IPS DF 4.7 (cell line): ENCODE data around the gene MAFB.

Source experiments
- DNase-seq: peaks from one replicate; pipeline ENCODE4 v3.0.0-alpha.2; 2013; ENCODE audit warnings: low spot score; ENCODE audit errors: extremely low read depth

Gene MAFB

DNA sequence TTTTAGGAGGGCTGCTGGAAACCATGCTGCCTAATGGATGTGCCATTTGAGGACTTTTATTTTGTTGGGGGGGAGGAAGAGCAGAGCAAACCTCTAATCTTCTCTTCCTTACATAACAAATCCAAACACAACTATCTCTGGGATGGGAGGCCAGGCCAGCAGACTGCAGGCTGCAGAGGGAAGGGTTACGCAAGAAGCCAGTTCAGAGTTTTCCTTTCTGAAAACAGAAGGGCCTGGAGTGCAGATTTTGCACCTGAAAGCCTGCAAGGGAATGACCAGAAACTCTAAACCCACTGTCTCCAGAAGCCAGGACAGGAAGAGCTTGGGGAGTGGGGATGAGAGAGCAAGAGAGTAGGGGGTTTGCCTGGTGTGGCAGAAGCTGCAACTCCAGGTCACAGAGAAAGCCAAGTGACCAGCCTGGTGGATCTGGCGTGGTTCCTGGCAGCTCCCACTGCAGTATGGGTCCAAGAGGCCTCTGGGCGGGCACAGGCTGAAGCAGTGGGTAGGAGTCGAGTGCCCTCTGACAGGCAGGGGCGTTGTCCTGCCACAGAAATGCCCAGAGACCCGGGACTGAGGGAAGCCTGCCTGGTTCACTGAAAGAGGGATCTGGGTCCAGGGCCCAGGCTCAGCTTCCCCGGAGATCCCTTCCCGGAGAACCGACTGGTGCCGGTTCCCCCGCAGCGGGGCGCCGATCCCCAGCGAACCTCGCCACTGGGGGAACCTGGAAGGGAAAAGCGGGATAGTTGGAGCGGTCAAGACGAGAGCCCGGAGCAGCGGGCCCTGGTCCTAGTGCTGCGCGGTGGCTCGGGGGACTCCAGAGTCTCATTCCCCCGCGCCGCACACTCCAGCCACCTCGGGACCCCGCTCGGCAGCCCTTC, 6.7 kb downstream of the MAFB start:
- DNase-seq = no peak

DNA sequence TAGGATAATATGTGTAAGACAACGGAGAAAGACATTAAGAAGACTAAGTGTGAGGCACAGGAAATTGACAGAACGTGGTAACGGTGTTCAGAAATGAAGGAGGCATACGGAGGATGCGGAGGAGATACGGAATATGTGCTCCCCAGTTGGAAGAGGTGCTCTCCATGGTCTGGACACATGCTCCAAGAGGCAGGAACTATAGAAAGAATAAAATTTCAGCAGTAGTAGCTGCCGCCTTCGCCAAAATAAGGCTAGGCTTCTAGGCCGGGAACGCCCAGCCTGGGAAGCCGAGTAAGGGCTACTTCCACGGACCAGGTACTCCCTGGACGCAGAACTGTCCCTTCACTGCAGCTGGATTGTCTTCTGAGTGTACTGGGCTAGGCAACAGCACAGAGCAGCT, 7.4 kb downstream of the MAFB start:
- DNase-seq = no peak

DNA sequence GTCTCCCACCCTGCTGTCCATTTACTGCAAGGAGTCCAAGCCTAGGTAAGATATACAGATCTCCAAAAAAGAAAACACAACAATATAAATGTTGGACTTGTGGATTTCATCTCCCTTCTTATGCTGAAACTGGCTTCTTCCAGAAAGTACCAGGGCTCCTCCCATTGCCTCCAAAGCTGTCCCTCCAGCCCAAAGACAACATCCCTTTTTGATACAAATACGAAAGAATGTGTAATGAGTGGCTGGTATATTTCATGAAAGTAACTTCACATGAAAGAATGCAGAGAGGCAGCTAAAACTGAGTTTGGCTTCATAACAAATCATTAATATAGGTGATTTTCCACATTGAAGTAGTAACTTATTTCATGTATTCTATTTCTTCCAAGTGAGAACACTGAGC, 7.9 kb downstream of the MAFB start:
- no peak for DNase-seq

DNA sequence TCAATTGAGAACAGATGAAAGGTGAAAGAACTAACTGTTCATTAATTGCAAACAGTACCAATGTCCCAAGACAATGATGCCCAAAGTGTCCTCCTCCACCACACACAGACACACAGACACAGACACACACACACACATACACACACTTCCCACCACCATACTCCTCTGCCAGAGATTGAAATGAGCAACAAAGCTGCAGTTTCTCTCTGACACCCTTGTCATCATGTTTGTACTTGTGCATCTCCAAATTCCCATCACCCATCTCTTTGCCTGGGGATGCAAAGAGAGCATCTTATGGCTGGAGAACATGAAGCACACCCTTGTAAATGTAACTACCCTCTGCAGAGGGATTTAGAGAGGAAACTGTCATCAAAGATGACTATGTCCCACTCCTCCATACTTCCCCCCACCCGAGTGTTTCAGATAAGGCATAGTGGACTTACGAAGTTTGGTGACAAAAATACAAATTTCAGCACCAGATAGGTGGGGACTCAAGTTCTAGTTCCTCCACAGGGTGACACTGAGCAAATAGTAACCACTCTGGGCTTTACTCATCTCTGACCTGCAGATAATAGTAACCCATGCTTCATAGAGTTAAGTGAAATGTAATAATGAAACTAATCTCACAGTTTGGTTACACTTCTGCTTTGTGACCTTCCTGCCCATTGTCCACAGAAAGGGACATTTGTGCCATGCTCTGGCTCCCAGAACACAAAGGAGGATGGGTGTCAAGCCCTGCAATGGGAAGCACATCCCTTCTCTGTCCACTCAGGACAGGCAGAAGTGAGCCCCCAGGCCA, 8.7 kb downstream of the MAFB start:
- DNase-seq = no peak

DNA sequence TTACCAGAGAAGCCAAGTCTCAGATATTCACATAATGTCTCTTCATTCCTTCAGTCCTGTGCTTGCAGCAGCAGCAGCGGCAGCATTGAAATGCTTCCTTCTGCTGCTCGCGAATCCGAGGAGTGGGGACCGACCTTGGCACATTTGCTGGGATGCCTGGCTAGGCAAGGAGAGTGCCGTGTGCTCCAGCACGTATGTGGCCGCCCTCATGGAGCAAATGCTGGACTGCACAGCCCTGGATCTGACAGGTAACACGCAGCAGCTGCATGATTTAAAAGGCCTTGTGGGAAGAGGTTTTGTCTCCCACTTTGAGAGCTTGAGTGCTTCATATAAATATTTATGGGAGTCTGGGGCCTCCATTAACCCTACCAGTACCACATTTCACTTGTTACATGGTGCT, 9.9 kb downstream of the MAFB start:
- DNase-seq = no peak

DNA sequence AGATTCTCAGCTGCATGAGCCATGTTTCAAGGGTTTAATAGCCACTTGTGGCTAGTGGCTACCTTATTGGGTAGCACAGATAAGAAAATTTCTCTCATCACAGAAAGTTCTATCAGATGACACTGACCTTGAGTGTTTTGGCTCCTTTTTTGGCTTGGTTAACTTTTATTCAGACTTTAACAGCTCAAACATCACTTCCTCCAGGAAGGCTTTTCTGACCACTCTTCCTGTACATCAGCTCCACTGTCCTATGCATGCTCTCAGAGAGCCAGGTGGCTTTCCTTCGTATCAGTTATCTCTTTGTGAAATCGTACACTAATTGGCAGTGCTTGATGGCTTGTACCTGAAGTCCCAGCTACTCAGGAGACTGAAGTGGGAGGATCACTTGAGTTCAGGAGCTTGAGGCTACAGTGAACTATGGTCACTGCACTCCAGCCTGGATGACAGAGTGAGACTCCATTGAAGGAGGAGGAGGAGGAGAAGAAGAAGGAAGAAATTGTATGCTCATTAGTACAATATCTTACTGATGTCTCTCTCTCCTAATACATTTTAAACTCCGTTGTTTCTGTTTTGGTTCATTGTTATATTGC, 10.7 kb downstream of the MAFB start:
- DNase-seq = no peak

DNA sequence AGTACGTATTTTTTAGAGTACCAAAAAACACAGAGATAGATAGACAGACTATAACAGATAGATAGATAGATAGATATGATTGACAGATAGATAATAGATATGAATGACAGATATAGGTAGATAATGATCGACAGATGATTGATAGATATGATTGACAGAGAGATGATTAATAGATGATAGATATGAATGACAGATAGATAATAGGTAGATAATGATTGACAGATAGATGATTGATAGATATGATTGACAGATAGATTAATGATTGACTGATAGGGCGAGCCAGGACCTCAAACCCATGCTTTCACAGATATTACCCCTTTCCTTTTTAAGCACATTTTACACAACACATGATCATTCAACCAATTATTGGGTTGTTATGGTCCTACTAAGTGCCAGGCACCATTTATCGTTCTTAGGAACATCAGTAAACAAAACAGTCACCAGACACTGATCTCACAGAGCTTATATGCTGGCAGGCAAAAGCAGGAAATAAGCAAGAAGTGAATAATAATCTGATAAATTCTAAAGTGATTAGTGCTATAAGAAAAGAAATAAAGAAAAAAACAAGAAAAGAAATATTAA, 11.6 kb downstream of the MAFB start:
- DNase-seq = no peak

DNA sequence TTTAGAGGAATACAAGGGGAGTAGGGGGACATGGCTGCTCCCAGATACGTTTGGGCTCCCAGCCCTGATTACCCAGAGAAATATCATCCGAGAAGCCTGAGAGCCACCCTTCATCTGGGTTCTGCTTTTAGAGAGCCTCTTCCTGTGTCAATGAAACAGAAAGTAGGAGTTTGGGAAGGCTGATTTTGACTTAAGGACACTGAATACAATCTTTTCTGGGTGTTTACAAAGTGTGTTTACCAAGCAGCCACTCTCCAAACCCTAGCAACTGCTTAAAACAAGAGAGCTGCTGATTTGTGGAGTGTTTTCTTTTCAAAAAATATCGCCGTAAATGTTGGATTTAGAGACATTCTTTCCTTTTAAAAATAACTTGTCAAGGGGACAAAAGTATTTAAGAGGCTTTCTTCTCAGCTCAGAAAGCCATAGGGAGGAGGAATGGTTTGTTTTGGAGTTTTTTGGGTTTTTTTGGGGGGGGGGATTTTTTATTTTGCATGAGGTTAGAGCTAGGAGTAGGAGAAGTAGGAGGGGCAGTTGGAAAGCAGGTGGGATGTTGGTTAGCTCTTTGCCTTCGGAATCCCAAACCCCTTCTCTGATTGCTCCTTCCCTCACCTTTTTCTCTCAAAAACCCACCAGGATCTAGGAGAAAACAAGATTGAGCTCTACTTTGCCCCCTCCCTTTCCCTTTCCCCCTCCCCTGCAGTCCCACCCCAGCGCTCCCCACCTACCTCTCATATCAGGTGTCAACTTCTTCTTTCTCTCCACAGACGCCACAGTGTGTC, 12.4 kb downstream of the MAFB start:
- no peak for DNase-seq

DNA sequence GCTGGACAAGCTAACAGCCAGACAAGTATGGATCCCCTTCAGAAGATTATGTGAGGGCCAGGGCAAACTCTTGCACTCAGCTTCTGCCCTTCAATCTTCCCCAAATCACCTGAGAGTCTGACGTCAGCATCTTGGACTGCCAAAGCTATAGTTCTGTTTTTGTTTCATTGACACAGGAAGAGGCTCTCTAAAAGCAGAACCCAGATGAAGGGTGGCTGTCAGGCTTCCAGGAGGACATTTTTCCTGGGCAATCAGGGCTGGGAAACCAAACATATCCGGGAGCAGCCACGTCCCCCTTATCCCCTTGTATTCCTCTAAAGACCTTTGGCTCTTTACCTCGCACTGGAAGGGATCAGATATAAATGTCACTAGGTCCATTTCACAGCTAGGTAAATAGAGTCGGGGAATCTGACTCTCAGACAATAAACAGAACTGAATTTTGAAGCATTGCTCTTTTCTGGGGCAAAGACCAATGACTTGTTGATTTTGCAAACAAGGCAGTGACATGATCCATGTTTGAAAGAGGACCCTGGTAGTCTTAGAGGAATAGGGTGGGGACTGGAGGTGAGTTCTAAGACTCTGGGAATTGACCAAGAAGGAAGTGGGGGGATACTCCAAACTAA, 13.3 kb downstream of the MAFB start:
- DNase-seq = no peak

DNA sequence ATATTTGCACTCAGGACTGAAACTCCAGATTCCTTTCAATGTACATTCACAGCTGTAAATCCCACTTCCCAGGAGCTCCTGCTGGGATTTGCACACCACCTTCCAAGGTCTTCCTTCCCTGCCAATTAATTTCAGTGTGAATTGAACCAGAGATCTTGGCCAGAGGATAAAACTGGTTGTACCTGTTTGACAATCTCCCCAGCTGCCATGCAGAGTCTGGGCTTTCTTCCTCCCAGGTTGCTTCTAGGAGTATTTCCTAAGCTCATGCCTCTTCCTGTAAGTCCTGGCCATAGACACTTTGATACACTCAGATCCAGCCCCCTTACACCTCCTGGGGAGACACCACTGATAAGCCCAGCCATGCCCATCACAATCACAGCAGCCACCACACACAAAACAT, 15.6 kb downstream of the MAFB start:
- DNase-seq = no peak

DNA sequence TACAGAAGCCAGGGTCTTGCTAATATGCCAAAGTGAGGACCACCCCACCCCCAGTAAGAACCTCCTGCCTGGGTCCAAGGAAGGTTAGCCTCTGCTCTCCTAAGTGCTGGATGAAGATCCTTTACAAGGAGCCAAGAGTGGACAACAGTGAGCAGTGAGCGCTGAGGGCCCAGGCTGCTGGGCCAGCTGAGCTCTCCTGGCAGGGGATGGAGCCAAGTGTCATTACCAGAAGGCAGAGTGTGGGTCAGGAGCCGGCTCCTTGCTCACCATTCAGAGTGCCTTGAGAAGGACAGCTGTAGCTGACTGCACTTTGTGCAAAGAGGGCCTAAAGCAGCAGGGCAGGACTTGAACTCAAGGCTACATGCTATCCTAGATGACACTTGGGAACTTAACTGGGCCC, 16.9 kb downstream of the MAFB start:
- no peak for DNase-seq

DNA sequence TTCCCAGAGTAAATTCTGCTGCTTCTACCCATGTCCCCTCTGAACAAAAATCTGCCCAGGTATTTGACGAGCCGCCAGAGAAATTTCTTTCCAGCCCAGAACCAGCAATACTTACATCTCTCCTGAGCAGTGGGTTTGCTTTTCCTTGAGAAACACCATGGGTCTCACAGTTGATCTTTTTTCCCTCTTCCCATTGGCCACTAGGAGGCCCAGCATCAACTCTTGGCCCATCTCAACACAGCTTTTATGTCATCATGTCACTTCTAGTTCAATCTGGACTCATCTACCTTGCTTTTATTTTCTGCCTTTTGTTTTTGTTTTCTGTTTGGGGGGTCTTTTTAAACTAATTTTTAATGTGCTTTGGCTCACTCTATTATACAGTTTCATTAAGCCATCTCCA, 18.8 kb downstream of the MAFB start:
- no peak for DNase-seq

DNA sequence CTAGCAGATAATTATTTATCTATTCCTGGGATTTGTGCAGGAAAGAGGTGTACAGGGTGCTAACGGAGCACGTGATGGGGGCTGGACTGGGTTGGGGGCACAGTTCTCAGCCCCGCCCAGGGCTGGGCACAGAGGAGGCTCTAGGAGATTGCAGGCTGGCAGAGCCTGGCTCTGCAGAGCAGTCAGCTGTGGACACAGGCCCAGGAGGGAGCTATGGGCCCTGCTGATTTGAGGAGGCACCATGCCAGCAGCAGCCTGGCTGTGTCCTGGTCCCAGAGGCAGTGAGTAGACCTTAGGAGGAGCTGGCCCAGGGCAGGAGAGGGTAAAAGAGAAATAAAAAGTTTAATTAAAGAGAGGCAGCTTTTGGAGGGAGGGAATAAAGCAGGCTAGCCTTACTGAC, 19.3 kb downstream of the MAFB start:
- no peak for DNase-seq

DNA sequence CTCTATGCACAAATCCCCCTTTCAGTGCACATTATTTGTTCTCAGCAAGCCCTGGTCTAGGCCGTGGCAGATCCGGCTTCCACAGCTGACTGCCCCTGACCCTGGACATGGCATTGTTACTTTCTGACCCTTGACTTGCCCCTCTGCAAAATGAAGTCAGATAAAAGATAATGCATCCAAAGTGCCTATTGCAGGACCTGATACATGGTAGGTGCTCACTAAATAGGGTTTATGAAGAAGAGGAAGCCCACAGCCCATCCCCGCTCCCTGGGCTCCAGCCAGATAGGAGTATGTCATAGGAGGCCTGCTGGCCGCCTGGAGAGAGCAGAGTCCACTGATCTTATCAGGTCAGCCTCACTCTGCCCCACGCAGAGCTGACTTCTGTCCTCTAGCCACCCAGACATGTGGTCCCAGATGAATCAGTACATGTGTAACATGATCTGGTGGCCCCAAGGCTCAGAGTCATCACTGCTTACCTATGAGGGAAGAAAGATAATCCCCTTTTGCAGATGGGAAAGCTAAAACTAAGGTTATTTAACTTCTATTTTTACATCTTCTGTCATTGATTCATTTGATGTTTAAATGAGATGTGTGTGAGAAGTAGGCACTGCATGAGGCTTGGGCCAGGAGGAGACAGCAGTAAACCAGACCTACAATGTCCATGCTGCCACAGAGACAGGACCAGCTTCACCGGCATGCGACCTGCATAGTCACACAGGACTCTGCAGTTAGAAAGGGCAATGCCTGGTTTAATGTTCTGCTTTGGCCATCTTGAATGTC, 20.4 kb downstream of the MAFB start:
- no peak for DNase-seq

DNA sequence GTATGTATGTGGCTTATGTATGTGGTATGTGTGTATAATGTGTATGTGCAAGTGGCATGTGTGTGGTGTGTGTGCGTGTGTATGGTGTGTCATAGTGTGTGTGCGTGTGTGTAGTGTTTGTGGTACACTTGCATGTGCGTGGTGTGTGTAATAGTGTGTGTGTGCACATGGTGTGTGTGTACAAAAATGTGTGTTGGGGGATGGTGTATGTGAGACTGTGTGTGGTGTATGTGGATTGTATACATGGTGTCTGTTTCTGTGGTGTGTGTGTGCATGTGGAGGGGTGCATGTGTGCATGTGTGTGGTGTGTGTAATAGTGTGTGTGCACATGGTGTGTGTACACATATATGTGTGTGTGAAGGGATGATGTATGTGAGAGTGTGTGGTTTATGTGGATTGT, 21.5 kb downstream of the MAFB start:
- DNase-seq = no peak

DNA sequence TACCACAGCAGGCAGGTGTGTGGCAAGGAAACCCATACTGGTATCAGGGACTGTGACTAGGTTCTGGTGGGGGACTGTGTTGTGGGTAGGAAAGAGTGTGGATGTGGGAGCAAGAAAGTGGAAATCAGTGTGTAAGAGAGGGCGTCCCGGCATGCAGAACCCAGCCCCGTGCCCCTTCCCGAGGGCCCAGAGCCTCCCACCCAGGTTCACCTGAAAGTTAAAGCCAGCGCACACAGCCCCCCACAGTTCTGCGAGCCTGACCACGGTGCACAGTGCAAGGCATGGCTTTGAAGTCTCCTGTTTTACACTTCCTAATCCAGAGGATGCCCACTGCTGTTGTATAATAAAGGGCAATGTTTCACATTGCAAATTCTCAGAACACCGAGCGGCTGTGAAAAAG, 22.7 kb downstream of the MAFB start:
- no peak for DNase-seq

DNA sequence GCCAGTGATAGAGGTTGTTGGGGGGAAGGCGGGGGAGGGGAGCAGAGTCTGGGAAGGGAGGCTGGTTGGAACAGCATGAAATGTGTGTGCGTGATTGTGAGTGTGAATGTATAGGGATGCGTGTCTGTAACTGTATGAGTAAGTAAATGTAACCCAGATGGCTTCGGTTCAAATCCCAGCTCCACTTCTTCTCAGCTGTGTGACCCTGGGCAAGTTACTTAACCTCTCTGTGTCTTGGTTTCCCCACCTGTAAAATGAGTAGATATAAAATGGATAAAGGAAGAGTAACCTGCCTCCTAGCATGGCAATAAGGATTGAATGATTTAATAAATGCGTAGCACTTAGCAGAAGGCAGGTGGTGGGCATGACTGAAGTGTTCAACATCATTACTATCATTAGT, 24.1 kb downstream of the MAFB start:
- no peak for DNase-seq

DNA sequence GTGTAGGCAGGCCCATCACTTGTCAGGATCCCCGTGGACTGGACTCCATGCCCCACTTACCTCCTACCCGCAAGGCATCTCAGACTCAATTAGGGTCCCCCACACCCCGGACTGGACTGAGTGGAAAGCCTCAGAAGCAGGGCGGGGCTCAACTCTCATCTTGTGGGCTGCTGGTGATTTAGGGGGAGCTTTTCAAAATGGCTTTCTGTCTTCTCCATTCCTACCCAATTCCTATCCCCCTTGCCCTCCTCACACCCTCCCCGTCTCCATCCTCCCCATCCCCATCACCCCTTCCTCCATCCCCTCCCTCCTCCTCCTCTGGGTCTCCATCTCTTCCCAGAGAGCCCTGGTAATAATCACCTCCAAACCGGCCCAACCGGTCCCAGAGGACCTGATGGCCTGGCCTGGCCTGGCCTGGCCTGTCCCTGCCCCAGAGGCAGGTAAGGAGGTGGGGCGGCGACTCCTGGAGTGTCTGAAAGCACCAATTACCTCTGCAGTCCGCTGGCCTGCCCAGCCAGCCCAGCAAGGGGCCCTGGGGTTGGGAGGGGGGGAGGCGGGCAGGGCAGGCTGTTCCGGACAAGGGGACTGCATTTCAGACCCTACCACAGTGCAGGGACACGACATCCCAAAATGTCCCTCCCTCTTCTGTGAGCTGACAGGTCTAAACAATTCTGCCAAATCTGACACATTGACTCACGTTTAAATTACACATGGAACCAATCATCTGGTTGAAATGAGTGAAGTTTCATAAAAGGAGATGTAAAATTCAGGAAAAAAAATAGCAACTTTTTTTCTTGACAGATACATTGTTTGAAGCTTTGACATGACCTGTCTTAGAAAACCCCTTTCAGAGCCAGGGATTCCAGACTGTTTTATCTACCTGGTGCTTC, 24.8 kb downstream of the MAFB start:
- DNase-seq = no peak

DNA sequence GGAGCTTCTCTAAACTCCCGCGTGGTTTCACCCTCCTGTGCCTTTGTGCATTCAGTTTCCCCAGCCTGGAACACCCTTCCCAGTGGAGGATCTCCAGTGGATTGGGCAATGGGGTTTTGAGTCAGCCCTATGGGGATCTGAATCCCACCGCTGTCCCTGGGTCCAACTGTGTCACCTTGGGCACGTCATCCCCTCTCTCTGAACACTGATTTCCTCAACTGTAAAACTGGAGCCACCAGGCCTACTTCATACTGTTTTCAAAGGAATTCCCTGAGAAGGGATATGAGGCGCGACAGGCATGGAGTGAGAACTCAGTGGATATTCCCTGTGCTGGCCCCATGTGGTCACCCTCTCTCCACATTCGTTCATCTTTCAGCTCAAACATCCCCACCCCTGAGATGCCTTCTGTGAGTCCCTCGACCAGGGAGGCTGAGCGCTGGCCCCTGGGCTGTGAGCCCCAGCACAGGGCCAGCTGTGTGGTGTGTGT, 25.7 kb downstream of the MAFB start:
- no peak for DNase-seq
